Glutamatergic neuron (in vitro differentiated cells): ENCODE measurements around the gene SPATS1. TPM values are rescaled to one million over a fixed set of nuclear protein-coding genes. Genes with fewer than 3 reads are reported as not detected.

Experiments
- DNase-seq: peaks from one replicate; pipeline ENCODE4 v3.0.0; 2022
- H3K27ac Mint-ChIP-seq: one replicate; pipeline ENCODE4 v1.8.0; 2020; ENCODE audit warnings: mild to moderate bottlenecking, mixed read lengths, inconsistent platforms; ENCODE audit not compliant: unreplicated experiment
- H3K27me3 Mint-ChIP-seq: one replicate; pipeline ENCODE4 v1.8.0; 2020; ENCODE audit warnings: mild to moderate bottlenecking, moderate library complexity, mixed read lengths, inconsistent platforms; ENCODE audit not compliant: unreplicated experiment
- H3K36me3 Mint-ChIP-seq: one replicate; pipeline ENCODE4 v1.8.0; 2020; ENCODE audit warnings: mild to moderate bottlenecking, mixed read lengths, inconsistent platforms; ENCODE audit not compliant: unreplicated experiment
- H3K4me1 Mint-ChIP-seq: one replicate; pipeline ENCODE4 v1.8.0; 2020; ENCODE audit warnings: mild to moderate bottlenecking, low read depth, mixed read lengths, inconsistent platforms; ENCODE audit not compliant: unreplicated experiment
- H3K4me3 Mint-ChIP-seq: one replicate; pipeline ENCODE4 v1.8.0; 2020; ENCODE audit warnings: mild to moderate bottlenecking, mixed read lengths, inconsistent platforms; ENCODE audit not compliant: unreplicated experiment
- H3K9me3 Mint-ChIP-seq: one replicate; pipeline ENCODE4 v1.8.0; 2020; ENCODE audit warnings: mild to moderate bottlenecking, moderate library complexity, mixed read lengths, inconsistent platforms; ENCODE audit not compliant: unreplicated experiment
- CTCF ChIP-seq: fragments of 200-600 bp; sonication (generic); IDR thresholded peaks from one replicate; pipeline ENCODE4 v1.5.0; 2021; ENCODE audit not compliant: partially characterized antibody, unreplicated experiment
- total RNA-seq: library from RNA; stranded (reverse); fragmentation: NEBNext Ultra II Directional; extraction: Animal tissue kit (Norgen Biotek cat#: 25700); gene quantifications from one replicate; pipeline ENCODE4 v1.2.1, GENCODE V29; 2021; ENCODE audit not compliant: unreplicated experiment

The SPATS1 gene
- total RNA-seq, 1 donor from 2014 or later, result not detected

GRCh38 chr6:44333942-44334341, 8.5 kb upstream of the SPATS1 start:
- Mint-ChIP-seq H3K9me3 (peaks cover under 1% of the 10 kb centered on the region), H3K4me3 (no peak overlapping the region), H3K27me3 (no peaks in the 10 kb centered on the region), H3K36me3 (no peaks in the 10 kb centered on the region), H3K4me1 (peaks cover 21% of the 10 kb centered on the region), H3K27ac (no peak overlapping the region)
- no peak for TF ChIP-seq CTCF
- DNase-seq, result no peak

- no peak overlapping the region for H3K4me3 Mint-ChIP-seq
- peaks cover 14% of the 10 kb centered on the region for H3K4me1 Mint-ChIP-seq
- H3K27ac Mint-ChIP-seq, result no peak overlapping the region
- DNase-seq, result no peak
- H3K9me3 Mint-ChIP-seq, result no peaks in the 10 kb centered on the region
- no peaks in the 10 kb centered on the region for H3K36me3 Mint-ChIP-seq
- TF ChIP-seq CTCF, result no peak
- H3K27me3 Mint-ChIP-seq, result no peaks in the 10 kb centered on the region
Observed at GRCh38 chr6:44335631-44336030, 6.8 kb upstream of the SPATS1 start.

GRCh38 chr6:44338228-44339122, 4.0 kb upstream of the SPATS1 start:
- H3K27ac Mint-ChIP-seq, result no peak overlapping the region
- H3K4me1 Mint-ChIP-seq, result peaks cover under 1% of the 10 kb centered on the region
- peak; percentile 77 for TF ChIP-seq CTCF
- no peaks in the 10 kb centered on the region for H3K36me3 Mint-ChIP-seq
- peak; percentile 78 for DNase-seq
- peaks cover 1% of the 10 kb centered on the region for H3K27me3 Mint-ChIP-seq
- no peaks in the 10 kb centered on the region for H3K9me3 Mint-ChIP-seq
- no peak overlapping the region for H3K4me3 Mint-ChIP-seq

- Mint-ChIP-seq H3K4me1 (no peaks in the 10 kb centered on the region), H3K36me3 (no peaks in the 10 kb centered on the region), H3K9me3 (no peaks in the 10 kb centered on the region), H3K27me3 (peaks cover 4% of the 10 kb centered on the region), H3K27ac (no peak overlapping the region), H3K4me3 (no peak overlapping the region)
- no peak for TF ChIP-seq CTCF
- no peak for DNase-seq
Observed at GRCh38 chr6:44339301-44339700, 3.1 kb upstream of the SPATS1 start.
